NCI-H2227 (cell line): ENCODE results near the gene TMEM237.
"Not testable (repeated sequence)": the region's sequence is repeated elsewhere in the genome, so short reads cannot be mapped to it uniquely, and the experiment has no call there.

Source experiments
- DNase-seq: peaks from one replicate; lab custom pipeline; 2025; ENCODE audit not compliant: unreplicated experiment; lab: John Stamatoyannopoulos, UW

The TMEM237 gene

GRCh38 chr2:201643216-201643890, at the start of gene TMEM237:
Gene TMEM237, minus strand, starts transcription at chr2:201643503. Its CDS starts 103 bp downstream, at chr2:201643400.
- DNase-seq: peak; percentile 81

GRCh38 chr2:201685156-201685555, 41.9 kb upstream of the TMEM237 start:
- DNase-seq: no peak

GRCh38 chr2:201680743-201681142, 37.4 kb upstream of the TMEM237 start:
- no peak for DNase-seq

- no peak for DNase-seq
Observed at GRCh38 chr2:201678401-201678800, 35.1 kb upstream of the TMEM237 start.

- DNase-seq: no peak
Observed at GRCh38 chr2:201675454-201675853, 32.2 kb upstream of the TMEM237 start.

- no peak for DNase-seq
Observed at GRCh38 chr2:201674794-201675193, 31.5 kb upstream of the TMEM237 start.

- DNase-seq: no peak
Observed at GRCh38 chr2:201674298-201674697, 31.0 kb upstream of the TMEM237 start.

GRCh38 chr2:201673546-201673945, 30.2 kb upstream of the TMEM237 start:
- no peak for DNase-seq

- DNase-seq: not testable (repeated sequence)
Observed at GRCh38 chr2:201671205-201671604, 27.9 kb upstream of the TMEM237 start.

- DNase-seq: no peak
Observed at GRCh38 chr2:201669865-201670264, 26.6 kb upstream of the TMEM237 start.

- DNase-seq: no peak
Observed at GRCh38 chr2:201668402-201668910, 25.2 kb upstream of the TMEM237 start.

- no peak for DNase-seq
Observed at GRCh38 chr2:201664334-201664733, 21.0 kb upstream of the TMEM237 start.

- DNase-seq: no peak
Observed at GRCh38 chr2:201661366-201661765, 18.1 kb upstream of the TMEM237 start.

- no peak for DNase-seq
Observed at GRCh38 chr2:201660293-201660895, 17.1 kb upstream of the TMEM237 start.

- DNase-seq: no peak
Observed at GRCh38 chr2:201656740-201657139, 13.4 kb upstream of the TMEM237 start.

- DNase-seq: no peak
Observed at GRCh38 chr2:201656102-201656501, 12.8 kb upstream of the TMEM237 start.

- DNase-seq: no peak
Observed at GRCh38 chr2:201654616-201655384, 11.5 kb upstream of the TMEM237 start.

GRCh38 chr2:201653221-201653620, 9.9 kb upstream of the TMEM237 start:
- DNase-seq: no peak

GRCh38 chr2:201649442-201649841, 6.1 kb upstream of the TMEM237 start:
- no peak for DNase-seq

- DNase-seq: no peak
Observed at GRCh38 chr2:201647431-201647830, 4.1 kb upstream of the TMEM237 start.

GRCh38 chr2:201644001-201644400, 698 bp upstream of the TMEM237 start:
- DNase-seq: peak; percentile 50
